GM18508 (cell line): ENCODE measurements around the gene AGR2.
"Not testable (repeated sequence)": the region's sequence is repeated elsewhere in the genome, so short reads cannot be mapped to it uniquely, and the experiment has no call there.

Source experiments
- ATAC-seq: cut with Tn5 transposase; IDR thresholded peaks from one replicate; pipeline ENCODE4 v1.9.1; 2021; ENCODE audit warnings: moderate number of reproducible peaks; ENCODE audit not compliant: insufficient read depth, unreplicated experiment

Gene AGR2

DNA sequence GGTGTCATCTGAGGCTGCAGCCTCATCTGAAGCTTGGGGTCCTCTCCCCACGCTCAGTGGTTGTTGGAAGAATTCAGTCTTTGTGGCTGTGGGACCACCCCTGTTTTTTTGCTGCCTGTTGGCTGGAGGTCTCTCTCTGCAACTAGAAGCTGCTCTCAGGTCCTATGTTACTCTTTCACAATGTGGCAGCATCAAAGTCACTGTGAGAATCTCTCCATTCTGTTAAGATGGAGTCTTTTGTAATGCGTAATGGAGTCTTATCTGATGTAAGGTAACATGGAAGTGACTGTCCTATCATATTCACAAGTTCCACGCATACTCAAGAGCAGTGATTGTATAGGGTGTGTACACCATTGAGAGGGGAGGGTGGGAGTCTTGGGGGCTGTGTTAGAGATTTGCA, 26.3 kb downstream of the AGR2 start:
- no peak for ATAC-seq

DNA sequence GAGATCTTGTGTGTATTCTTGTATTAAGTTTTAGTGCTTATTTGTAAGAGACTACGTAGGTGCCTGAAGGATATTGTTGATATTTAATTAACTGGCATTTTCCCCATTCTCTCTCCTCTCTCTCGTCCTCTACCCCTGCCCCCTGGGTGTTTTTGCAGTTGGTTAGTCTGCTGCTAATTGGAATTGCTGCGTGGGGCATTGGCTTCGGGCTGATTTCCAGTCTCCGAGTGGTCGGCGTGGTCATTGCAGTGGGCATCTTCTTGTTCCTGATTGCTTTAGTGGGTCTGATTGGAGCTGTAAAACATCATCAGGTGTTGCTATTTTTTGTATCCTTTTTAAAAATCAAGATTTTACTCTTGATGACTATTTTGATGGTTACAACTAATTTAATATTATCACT, 28.7 kb downstream of the AGR2 start:
- ATAC-seq, result no peak

DNA sequence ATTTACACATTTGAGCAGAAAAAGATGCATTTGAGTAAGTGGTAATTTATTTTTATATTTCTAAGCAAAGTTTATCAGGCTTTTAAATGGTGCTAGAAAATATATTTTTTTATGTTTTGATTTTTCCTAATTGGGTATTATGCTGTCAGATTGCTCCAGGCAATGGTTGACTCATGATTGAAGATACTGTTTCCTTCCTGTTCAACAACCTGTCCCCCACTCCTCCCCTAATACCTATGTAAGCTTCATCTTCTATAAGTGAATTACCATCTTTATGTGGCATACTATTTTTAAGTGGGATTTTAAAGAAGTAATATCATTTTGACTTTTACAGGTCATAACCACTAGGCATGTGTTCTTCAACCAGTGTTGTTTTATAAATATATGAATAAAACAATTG, 29.8 kb downstream of the AGR2 start:
- no peak for ATAC-seq

DNA sequence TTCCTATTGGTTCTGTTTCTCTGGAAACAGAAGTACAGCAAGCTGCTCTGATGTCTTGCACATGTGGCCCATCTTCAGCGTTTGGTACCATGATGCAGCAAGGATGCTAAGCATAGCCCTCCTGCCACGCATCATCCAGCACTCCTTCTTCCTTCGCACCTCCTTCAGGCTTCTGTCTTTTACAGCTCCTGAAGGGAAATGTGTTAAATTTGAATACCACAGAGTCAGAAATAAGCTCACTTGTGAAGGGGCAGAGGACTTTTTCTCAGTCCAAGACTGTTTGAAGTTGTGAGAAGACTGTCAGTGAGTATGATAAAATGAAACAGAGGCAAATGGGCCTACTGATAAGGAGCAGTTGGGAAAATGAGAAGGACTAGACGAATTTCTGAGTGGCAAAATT, 30.5 kb downstream of the AGR2 start:
- no peak for ATAC-seq

DNA sequence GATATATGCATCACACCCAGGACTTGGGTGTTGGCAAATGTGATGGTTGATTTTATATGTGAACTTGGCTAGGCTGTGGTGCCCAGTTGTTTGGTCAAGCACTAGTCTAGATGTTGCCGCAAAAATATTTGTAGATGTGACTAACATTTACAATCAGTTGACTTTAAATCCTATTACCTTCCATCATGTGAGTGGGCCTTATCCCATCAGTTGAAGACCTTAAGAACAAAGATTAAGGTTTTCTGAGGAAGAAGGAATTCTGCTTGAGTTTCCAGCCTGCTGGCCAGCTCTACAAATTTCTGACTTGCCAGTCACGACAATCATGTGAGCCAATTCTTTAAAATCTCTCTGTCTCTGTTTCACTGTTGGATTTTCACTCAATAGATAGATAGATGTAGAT, 30.9 kb downstream of the AGR2 start:
- no peak for ATAC-seq

DNA sequence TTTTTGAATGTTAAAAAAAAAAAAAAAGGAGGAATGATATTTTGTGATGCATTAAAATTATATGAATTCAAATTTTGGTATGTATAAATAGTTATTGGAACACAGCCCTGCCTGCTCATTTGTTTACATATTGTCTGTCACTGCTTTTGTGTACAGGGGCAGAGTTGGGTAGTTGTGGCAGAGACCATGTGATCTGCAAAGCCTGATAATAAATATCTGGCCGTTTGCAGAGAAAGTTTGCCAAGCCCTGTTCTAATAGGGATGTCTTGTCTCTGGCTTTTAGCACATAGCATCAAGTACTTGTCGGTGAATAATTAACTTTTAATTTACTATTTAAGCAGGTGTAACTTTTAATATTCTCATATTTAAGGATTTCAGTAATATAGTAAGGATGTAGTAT, 31.5 kb downstream of the AGR2 start:
- ATAC-seq, result no peak

DNA sequence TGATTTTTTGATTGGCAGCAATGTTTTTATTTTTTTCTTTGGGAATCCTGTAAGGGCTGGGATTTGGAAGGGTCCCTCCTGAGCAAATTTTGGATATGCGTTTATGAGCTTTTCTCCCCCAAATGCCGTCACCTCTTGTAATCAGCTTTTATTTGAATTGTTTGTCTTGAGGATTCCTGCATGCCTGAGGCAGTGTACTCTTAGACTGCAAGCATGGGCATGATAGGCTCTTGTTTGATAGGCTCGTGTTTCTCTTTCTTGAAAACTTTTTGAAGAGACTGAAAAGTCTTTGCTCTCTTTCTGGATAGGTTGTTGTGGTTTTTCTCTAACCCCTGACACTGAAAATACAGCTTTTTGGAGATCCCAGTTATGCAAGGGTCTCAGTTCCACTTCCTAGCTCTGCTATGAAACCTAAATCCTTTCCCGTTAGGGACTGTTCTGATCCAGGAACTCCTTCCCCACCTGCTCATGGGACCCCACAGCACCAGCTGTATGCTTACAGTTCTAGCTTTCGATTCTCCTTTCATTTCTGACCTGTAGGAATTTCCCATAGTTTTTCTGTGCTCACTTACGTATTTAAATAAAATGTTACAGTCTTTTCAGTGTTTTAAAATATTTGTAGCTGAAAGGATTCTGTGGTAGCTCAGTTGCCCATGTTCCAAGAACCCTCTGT, 34.0 kb downstream of the AGR2 start:
- ATAC-seq, result no peak

DNA sequence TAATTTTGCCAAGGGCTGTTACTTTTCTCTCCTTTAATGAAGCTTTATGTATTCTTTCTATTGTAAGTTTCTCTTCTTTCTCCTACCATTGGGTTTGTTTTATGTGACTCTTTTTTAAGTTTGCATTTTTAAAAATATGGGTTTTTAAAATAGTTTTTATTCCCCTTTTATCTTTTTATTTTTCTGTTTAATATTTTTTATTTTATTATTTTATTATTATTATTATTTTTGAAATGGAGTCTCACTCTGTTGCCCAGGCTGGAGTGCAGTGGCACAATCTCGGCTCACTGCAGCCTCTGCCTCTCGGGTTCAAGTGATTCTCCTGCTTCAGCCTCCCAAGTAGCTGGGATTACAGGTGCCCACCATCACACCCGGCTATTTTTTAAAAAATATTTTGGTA, 34.8 kb downstream of the AGR2 start:
- ATAC-seq, result not testable (repeated sequence)

DNA sequence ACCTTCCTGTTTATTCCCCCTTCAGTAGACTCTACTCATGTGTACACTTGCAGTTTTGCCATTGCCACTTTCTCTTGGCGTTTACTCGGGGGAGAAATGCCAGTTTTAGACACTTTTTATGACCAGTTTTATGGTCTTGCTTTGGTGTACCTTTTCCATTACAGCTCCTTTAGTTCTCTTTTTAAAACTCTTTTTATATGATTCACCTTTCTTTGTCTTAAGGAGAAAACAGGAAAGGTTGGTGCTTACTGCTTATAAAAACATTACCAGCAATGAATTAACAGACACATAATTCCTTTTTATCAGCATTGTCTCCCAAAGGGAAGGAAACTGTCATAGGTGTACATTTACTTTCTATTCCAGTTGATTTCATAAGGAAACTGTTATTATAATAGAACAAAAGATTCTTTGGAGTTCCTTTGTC, 39.4 kb downstream of the AGR2 start:
- ATAC-seq, result no peak

DNA sequence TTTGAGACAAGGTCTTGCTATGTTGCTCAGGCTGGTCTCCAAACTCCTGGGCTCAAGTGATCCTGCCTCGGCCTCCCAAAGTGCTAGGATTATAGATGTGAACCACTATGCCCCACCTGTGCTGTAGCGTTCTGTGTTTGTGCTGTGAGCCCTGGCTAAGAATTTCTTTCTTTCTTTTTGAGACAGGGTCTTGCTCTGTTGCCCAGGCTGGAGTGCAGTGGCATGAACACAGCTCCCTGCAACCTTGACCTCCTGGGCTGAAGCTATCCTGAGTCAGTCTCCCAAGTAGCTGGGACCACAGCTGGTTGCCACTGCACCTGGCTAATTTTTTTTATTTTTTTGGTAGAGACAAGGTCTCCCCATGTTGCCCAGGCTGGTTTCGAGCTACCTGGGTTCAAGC, 39.9 kb downstream of the AGR2 start:
- ATAC-seq, result no peak

DNA sequence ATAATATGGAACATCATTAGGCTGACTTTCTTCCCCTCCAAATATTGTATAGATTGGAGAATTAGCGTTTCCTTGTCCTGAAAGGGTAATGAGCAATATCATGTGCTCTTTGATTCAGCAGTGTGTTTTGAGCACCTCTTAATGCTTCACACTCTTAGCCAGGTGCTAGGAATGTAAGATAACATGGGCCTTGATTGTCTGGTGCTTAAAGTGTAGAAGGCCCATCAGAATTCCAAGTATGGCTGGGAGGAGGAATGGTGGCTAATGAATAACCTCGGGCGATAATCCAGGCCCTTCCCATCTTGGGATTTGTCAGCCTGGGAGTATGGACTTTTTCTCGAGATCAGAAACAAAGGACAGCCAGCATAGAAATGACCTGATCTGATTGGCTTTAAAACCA, 42.6 kb downstream of the AGR2 start:
- no peak for ATAC-seq

DNA sequence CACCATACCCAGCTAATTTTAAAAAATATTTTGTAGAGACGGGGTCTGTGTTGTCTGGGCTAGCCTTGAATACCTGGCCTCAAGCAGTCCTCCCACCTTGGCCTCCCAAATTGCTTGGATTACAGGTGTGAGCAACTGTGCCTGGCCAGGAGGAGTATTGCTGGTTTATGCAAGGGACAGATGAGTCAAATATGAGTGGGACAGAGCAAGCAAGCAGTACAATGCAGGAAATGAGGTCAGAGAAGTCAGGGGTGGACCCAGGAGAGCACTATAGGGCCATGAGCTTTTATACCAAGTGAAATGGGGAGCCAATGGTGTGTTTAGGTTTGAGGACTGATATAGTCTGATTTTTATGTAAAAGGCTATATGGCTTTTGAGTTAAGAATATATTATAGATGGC, 45.0 kb downstream of the AGR2 start:
- ATAC-seq, result no peak

DNA sequence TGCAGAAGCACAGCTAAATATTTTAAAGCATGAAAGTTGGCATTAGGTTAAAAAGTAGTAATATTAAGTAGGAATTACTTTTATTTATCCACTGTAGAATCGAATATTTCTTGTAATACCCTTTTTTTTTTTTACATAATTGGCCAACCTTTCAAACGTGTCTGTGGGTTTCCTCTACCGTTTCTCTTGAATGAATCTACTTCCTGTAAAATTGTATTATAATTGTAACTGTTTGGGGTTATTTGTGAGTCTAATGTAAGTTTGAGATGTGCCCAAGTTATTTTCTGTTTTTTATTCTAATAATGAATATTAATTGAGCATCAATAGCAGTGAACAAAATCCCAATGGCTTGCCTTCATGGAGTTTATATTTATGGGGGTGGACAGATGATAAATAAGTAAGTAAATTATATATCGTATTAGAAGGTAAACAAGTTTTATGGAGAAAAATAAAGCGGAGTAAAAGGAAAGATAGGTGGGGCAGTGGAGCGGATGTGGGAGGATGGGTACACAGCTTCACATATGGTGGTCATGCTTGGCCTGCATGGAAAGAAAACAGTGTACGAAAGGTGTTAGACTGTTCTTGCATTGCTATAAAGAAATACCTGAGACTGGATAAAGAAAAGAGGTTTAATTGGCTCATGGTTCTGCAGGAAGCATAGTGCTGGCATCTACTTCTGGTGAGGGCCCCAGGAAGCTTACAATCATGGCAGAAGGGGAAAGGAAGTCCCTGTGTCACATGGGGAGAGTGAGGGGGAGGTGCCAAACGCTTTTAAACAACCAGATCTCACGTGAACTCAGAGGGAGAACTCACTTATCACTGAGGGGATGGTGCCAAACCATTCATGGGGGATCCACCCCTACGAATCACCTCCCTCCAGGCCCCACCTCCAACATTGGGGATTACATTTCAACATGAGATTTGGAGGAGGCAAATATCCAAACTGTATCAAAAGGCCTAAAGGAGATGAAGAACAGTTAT, 45.9 kb downstream of the AGR2 start:
- ATAC-seq, result no peak

DNA sequence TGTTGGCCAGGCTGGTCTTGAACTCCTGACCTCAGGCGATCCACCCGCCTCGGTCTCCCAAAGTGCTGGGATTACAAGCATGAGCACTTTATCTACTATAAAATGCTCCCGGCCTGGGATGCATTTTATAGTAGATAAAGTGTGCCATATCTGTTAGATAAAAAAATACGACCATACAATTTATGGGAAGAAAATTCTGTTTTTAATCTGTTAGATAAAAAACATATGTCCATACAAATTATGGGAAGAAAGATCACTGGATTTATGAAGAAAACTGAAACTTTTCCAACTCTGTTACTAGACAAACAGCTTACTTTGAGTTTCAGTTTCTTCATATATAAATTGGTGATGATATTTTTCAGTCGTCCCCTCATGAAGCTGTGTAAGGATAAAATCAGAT, 46.8 kb downstream of the AGR2 start:
- no peak for ATAC-seq

DNA sequence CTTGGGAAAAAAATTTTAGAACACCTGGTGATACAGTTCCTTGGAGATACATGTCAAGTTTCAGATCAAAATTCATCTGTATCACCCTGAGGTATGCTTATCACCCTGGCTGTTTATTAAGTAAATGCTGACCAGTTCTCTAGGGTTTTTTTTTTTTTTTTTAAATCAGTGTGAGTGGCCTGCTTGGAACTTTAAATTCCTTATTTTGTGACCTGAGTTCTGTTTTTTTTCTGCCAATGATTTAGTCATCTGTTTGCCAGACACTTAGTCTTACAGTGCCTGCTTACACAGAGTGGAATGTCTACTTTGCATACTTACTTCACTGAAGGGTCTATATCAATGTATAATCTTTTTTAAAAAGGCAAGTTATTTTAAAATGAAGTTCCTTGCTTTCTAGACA, 49.4 kb downstream of the AGR2 start:
- no peak for ATAC-seq

DNA sequence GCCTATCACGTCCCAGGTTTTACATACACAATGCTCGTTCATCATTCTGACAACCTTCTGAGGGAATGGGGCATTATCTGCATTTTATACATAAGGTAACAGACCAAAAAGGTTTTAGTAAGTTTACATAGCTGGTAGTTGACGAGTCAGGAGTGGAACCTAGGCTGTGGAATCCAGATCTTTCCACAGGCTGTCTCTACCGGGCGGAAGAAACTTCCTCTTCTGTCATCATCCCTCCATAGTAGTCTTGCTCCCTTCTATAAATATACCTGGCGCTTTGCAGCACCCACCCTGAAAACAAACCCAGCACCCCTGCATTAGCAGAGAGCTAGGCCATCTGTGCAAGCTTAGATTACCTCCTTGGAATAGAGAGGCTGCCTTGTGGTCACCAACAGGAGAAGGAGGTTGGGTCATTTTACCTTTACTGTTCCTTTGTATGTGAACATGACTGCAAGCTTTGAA, 49.9 kb downstream of the AGR2 start:
- ATAC-seq, result no peak

DNA sequence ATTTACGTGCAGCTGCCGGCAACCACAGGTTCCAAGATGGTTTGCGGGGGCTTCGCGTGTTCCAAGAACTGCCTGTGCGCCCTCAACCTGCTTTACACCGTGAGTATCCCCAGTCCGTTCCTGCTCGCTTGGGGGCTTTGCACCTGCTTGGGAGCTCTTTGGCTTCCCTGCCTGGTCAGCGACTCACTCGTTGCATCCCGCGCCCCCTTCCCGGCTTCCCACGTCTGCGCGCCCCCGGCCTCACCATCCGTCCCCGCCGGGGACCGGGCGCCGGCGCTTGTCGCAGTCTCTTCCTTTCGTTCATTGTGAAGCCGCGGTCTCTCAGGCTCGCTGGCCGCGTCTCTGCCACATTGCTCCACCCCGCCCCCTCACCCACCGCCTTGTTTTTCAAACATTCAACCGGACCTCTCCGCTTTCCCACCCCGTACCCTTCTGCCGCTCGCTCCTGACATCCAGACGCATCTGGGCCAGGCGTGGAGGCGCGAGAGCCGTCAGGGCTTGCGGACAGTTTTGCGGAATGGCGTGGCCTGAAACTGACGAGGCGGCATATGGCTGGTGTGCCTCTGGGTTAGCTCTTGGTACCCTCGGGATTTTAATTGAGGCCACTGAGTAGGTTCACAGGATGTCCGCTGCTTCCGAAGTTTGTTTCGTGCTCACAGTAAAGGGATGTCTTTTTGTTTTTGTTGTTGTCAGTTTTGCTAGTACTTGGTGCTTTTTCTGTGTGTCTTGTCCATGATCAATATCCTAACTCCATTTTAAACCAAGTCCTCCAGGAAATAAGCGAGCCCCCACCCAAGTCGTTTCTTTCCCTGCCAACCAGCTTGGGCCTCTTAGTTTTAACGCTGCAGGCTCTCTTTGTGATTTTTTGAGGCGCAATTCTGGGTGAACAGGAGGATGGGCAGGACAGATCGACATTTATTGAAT, 50.6 kb downstream of the AGR2 start:
- ATAC-seq, result no peak

DNA sequence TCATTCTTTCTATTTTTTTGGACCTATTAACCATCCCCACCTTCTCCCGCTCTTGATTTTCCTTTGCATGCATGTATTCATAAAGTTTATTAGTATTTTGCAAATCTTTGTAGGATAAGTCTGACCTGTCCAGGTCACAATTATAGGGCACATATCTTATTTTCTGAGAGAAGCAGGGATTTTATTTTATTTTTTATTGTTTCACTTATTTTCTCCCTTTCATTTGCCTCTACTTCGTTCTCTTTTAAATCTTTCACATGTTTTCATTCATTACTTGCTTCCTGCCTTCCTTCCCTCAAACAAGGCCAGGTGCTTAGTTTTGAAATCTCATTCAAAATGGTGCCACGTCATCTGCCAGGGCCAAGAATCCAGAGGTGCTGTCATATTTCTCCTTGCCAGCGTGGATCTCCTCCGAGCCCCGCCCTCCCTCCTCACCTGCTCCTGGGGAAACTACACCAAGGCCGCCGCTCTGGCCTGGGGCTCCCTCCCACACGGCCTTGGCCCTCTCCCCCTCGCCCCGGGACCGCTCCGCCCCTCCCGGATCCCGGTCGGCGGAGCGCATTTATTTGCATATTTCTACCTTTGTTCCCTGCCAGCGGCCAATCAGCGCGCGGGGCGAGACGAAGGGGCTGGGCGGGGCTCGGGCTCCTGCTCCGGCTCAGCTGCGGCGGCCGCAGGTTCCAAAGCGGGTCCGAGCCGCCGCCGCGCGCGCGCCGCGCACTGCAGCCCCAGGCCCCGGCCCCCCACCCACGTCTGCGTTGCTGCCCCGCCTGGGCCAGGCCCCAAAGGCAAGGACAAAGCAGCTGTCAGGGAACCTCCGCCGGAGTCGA, 51.5 kb downstream of the AGR2 start, which contains the start of gene TSPAN13:
Gene TSPAN13 (plus strand): TSS at position 654 of the 830 bp plus-strand sequence. CDS start 213 bp downstream, outside the sequence.
- ATAC-seq, result no peak

DNA sequence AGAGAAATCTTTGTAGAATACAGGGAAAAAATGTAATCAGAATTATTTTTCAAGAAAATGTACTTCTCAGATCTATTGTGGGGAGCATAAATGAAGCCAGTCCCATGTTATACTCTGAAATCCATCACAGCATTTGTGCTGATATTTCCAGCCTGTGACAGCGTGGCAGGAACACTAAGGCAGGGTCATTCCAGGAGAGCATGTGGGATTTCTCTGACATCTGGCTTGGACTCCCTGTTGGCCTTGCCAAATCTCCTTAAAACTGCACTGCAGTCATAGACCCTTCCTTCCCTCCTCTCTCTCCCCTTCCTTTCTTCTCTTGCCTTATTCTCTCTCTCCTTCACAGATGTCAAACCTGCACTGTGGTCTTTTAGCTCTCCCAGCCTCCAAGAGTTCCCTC, 57.7 kb downstream of the AGR2 start:
- ATAC-seq, result no peak

DNA sequence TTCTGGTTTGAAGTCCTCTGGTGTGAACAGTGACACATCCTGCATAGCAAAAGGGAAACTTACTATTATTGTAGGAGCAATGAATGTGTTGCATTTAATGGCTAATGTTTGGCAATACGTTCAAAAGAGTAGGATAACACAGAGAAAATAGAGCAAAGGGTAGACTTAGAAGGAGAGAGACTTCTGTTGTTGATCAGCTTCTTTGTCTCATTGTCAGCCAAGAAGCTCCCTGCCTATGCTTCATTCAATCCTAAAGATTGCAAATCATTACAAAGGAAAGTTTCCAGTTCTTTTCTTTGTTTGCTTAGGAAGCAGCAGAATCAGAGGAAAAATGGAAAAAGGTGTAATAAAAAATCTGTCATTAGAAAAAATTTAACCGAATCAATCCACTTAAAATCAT, 59.2 kb downstream of the AGR2 start:
- ATAC-seq, result no peak
